Common myeloid progenitor, CD34-positive (primary cell): Measurements from ENCODE around the gene KCNMB4.

ENCODE experiments used
- CTCF ChIA-PET: fragments of 350-600 bp; sonication (Branson Sonifier 250); formaldehyde crosslinking; loops from one replicate; lab custom pipeline; 2021; ENCODE audit warnings: antibody characterized with exemption; lab: Charles Lee
- POLR2A ChIA-PET: fragments of 350-600 bp; sonication (Branson Sonifier 250); formaldehyde crosslinking; loops from one replicate; lab custom pipeline; 2021; ENCODE audit warnings: antibody characterized with exemption; lab: Charles Lee
- DNase-seq, 3 donors: peaks; one replicate each; pipeline versions ENCODE4 v3.0.0 to v3.0.0-alpha.2; 2013
- H3K27ac ChIP-seq, 2 experiments: 1 replicate in 1 of 2; 2 replicates in 1 of 2; pipeline ENCODE4 v1.7.0; 2013; ENCODE audit warnings: inconsistent platforms in 2 of 2, low read length in 2 of 2, mild to moderate bottlenecking in 2 of 2, low read depth in 1 of 2, moderate library complexity in 1 of 2; ENCODE audit not compliant: severe bottlenecking in 2 of 2, insufficient read depth in 1 of 2, poor library complexity in 1 of 2
- H3K27me3 ChIP-seq, 5 experiments: replicated peaks in 2 of 5; 1 replicate in 3 of 5; 2 replicates in 2 of 5; pipeline versions ENCODE4 v1.6.1 to v1.7.0; 2013; ENCODE audit warnings: low read length in 4 of 5, mild to moderate bottlenecking in 2 of 5, moderate library complexity in 2 of 5, inconsistent platforms in 1 of 5; ENCODE audit not compliant: insufficient read depth in 5 of 5, control insufficient read depth in 4 of 5
- H3K36me3 ChIP-seq, 4 experiments: 1 replicate in 2 of 4; 2 replicates in 2 of 4; pipeline versions ENCODE4 v1.6.1 to v1.7.0; 2013; ENCODE audit warnings: low read length in 3 of 4, control low read depth in 1 of 4, mild to moderate bottlenecking in 1 of 4; ENCODE audit not compliant: control insufficient read depth in 4 of 4, insufficient read depth in 4 of 4
- H3K4me1 ChIP-seq, 4 experiments: 1 replicate in 3 of 4; 2 replicates in 1 of 4; pipeline versions ENCODE4 v1.6.1 to v1.7.1; 2013; ENCODE audit warnings: low read length in 3 of 4, mild to moderate bottlenecking in 3 of 4, control low read depth in 1 of 4, inconsistent platforms in 1 of 4, moderate library complexity in 1 of 4; ENCODE audit not compliant: control insufficient read depth in 4 of 4, insufficient read depth in 4 of 4; ENCODE audit errors: control extremely low read depth in 1 of 4
- H3K4me3 ChIP-seq, 7 experiments: 1 replicate in 4 of 7; 2 replicates in 3 of 7; pipeline versions ENCODE4 v1.5.1 to v1.7.0; 2013; ENCODE audit warnings: mild to moderate bottlenecking in 7 of 7, low read length in 6 of 7, moderate library complexity in 6 of 7, inconsistent platforms in 2 of 7, low read depth in 2 of 7, control low read depth in 1 of 7; ENCODE audit not compliant: insufficient read depth in 4 of 7, control insufficient read depth in 1 of 7; ENCODE audit errors: extremely low read depth in 1 of 7
- H3K9me3 ChIP-seq, 5 experiments: 1 replicate in 4 of 5; 2 replicates in 1 of 5; pipeline versions ENCODE4 v1.6.1 to v1.7.1; 2013; ENCODE audit warnings: low read length in 4 of 5, mild to moderate bottlenecking in 2 of 5, inconsistent platforms in 1 of 5, low read depth in 1 of 5, moderate library complexity in 1 of 5; ENCODE audit not compliant: control insufficient read depth in 4 of 5, insufficient read depth in 2 of 5; ENCODE audit errors: control extremely low read depth in 1 of 5
- WGBS: methylation state at CpG from one replicate; pipeline ENCODE4 v1.1.5; 2013; ENCODE audit not compliant: insufficient coverage; 5-methylcytosine and 5-hydroxymethylcytosine counted together

Gene KCNMB4

GRCh38 chr12:70367258-70368141 lies 1.4 kb downstream of the KCNMB4 start:
- Histone ChIP-seq H3K36me3 (no peaks in the 10 kb centered on the region), H3K4me3 (peak overlapping the region; percentile 62 to 96 (median 81)), H3K27me3 (peaks cover 10 to 39% (median 14%) of the 10 kb centered on the region in 5 experiments), H3K4me1 (peaks cover 5 to 23% (median 17%) of the 10 kb centered on the region in 4 experiments), H3K27ac (no peak overlapping the region), H3K9me3 (peaks cover 0 to 1% (median 0%) of the 10 kb centered on the region in 5 experiments)
- peak in 1 of 3 donors; percentile 18 for DNase-seq
- 7% methylated on average over 12 of the region's 21 CpGs for WGBS
- ChIA-PET POLR2A (no interaction called here), CTCF (no interaction called here)

- 90% methylated on average over 2 of the region's 3 CpGs for WGBS
- H3K36me3 ChIP-seq, result no peaks in the 10 kb centered on the region
- no peak overlapping the region for H3K27ac ChIP-seq
- no peak for DNase-seq
- peaks cover 0 to 2% (median 0%) of the 10 kb centered on the region in 5 experiments for H3K27me3 ChIP-seq
- ChIA-PET POLR2A (no interaction called here), CTCF (no interaction called here)
- H3K4me1 ChIP-seq, result peaks cover 0 to under 1% (median 0%) of the 10 kb centered on the region in 4 experiments
- peaks cover 0 to 4% (median 0%) of the 10 kb centered on the region in 5 experiments for H3K9me3 ChIP-seq
- H3K4me3 ChIP-seq, result no peak overlapping the region
These were observed 6.8 kb downstream of the KCNMB4 start for GRCh38 chr12:70372881-70373280.

GRCh38 chr12:70379846-70380245 lies 13.8 kb downstream of the KCNMB4 start:
- Histone ChIP-seq H3K27me3 (no peaks in the 10 kb centered on the region), H3K27ac (no peak overlapping the region), H3K36me3 (no peaks in the 10 kb centered on the region), H3K4me3 (no peak overlapping the region), H3K4me1 (no peaks in the 10 kb centered on the region), H3K9me3 (peaks cover 0 to 23% (median 3%) of the 10 kb centered on the region in 5 experiments)
- CTCF ChIA-PET, result no interaction called here
- WGBS, result 88% methylated on average over 1 of the region's 1 CpG
- DNase-seq, result no peak
- POLR2A ChIA-PET, result no interaction called here

- no peaks in the 10 kb centered on the region for H3K27me3 ChIP-seq
- H3K9me3 ChIP-seq, result peaks cover 0 to 18% (median 0%) of the 10 kb centered on the region in 5 experiments
- 100% methylated on average over 3 of the region's 4 CpGs for WGBS
- POLR2A ChIA-PET, result no interaction called here
- no peaks in the 10 kb centered on the region for H3K4me1 ChIP-seq
- CTCF ChIA-PET, result no interaction called here
- no peaks in the 10 kb centered on the region for H3K36me3 ChIP-seq
- no peak overlapping the region for H3K4me3 ChIP-seq
- DNase-seq, result no peak
- no peak overlapping the region for H3K27ac ChIP-seq
These were observed 17.4 kb downstream of the KCNMB4 start for GRCh38 chr12:70383484-70383883.

GRCh38 chr12:70383886-70384285 lies 17.8 kb downstream of the KCNMB4 start:
- H3K27me3 ChIP-seq, result no peaks in the 10 kb centered on the region
- 100% methylated on average over 1 of the region's 3 CpGs for WGBS
- no peak overlapping the region for H3K4me3 ChIP-seq
- ChIA-PET CTCF (no interaction called here), POLR2A (no interaction called here)
- peaks cover 0 to 18% (median 0%) of the 10 kb centered on the region in 5 experiments for H3K9me3 ChIP-seq
- H3K4me1 ChIP-seq, result no peaks in the 10 kb centered on the region
- H3K27ac ChIP-seq, result no peak overlapping the region
- no peaks in the 10 kb centered on the region for H3K36me3 ChIP-seq
- DNase-seq, result no peak

GRCh38 chr12:70386771-70387170 lies 20.7 kb downstream of the KCNMB4 start:
- no peak overlapping the region for H3K27ac ChIP-seq
- ChIA-PET CTCF (no interaction called here), POLR2A (no interaction called here)
- H3K27me3 ChIP-seq, result no peaks in the 10 kb centered on the region
- H3K9me3 ChIP-seq, result peaks cover 0 to 12% (median 3%) of the 10 kb centered on the region in 5 experiments
- DNase-seq, result no peak
- WGBS, result no CpG with 5 or more reads among the region's 1 CpG
- H3K36me3 ChIP-seq, result no peaks in the 10 kb centered on the region
- no peaks in the 10 kb centered on the region for H3K4me1 ChIP-seq
- no peak overlapping the region for H3K4me3 ChIP-seq

GRCh38 chr12:70389678-70390077 lies 23.6 kb downstream of the KCNMB4 start:
- Histone ChIP-seq H3K36me3 (no peaks in the 10 kb centered on the region), H3K27me3 (no peaks in the 10 kb centered on the region), H3K4me3 (no peak overlapping the region), H3K27ac (no peak overlapping the region), H3K9me3 (peaks cover 0 to 12% (median 3%) of the 10 kb centered on the region in 5 experiments), H3K4me1 (no peaks in the 10 kb centered on the region)
- POLR2A ChIA-PET, result no interaction called here
- WGBS, result 100% methylated on average over 1 of the region's 2 CpGs
- CTCF ChIA-PET, result no interaction called here
- DNase-seq, result no peak
